Activated CD4-positive, alpha-beta T cell treated with anti-CD3 and anti-CD28 coated beads, Interleukin-2, amount 50 U/mL, for 48 hours (primary cell): Measurements from ENCODE around the gene HOXA9.

Source experiments
- DNase-seq, 2 experiments: peaks; one replicate each; pipeline ENCODE4 v3.0.0-alpha.2; 2020

HOXA9 gene

DNA sequence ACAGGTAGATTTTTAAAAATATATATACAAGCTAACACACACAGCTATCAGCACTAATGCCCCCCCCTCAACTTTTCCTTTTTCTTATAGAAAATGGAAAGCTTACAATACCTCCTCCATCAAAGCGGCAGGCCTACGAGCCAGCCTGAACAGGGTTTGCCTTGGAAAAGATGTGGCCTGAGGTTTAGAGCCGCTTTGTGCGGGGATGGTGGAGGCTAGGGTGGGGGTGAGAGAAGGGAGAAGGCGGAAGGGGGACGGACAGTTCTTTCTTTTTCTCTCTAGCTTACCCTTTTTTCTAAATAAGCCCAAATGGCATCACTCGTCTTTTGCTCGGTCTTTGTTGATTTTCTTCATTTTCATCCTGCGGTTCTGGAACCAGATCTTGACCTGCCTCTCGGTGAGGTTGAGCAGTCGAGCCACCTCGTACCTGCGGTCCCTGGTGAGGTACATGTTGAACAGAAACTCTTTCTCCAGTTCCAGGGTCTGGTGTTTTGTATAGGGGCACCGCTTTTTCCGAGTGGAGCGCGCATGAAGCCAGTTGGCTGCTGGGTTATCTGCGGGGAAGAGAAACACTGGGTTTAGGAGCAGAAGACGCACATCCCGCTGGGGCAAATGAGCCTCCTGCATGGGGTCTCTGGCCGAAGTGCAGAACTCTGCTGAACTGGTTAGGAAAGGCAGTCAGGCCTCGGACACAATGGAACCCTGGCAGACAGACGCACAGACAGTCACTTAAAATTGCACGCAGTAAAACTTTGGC lies 1.9 kb downstream of the HOXA9 start:
- no peak for DNase-seq

GRCh38 chr7:27162561-27163287 lies 2.6 kb downstream of the HOXA9 start:
- no peak for DNase-seq

DNA sequence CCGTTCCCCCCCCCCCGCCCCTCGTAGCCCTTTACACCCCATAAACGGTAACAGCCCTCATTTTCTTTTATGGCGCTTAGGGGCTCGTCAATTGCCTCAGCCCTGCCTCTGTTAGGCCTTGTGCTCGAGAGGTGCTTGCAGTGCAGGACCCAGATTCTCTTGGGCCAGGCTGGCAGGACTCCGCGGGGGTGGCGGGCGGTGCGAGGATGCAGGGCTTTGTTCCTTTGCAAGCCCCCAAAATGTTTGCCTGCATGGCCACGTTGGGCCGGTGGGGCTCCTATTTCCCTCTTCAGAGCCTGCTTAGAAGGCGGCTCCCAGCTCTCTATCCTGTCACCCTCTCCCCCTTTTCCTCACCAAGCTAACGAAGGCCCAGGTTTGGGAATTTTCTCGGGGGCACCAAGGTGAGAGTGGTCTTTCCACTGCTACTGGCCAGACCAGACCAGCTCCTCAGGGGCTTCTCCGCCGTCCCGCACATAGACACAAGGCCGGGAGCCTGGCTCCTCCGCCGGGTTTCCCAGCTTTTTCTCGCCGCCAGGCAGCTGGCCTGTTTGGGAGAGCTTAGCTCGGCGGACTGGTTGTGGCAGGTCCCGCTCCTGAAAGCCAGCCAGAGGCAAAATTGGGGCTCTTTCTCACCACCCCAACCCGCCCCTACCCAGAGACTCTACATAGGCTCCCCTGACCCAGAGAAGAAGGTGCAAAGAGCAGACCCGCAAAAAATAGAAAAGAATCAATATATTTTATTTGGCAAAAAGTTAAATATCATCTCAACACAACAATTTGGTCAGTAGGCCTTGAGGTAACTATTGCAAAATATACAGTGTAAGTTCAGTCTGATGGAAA lies 3.4 kb downstream of the HOXA9 start:
- no peak for DNase-seq

DNA sequence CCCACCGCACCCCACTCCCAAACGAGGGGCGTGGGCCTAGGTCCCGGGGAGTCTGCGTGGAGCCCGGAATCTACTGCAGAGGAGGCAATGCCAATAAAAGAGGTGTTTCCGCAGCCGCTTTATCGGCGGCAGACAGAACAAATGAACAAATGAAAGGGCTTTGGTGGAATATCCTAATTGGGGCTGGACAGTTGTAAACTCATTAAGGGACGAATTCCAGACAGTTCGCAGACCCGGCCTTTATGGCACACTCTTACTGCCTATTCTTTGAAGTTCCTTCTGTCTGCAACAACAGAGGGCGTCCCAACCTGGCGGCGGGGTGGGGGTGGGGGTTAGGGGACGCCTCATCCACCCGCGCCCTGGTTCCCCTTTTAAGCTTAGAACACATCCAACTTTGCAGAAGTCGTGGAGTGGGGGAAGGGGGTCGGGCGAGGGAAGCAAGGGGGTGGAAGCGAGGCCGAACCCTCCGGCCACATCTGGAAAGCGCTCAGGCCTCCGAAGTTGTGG lies 4.1 kb downstream of the HOXA9 start:
- no peak for DNase-seq

DNA sequence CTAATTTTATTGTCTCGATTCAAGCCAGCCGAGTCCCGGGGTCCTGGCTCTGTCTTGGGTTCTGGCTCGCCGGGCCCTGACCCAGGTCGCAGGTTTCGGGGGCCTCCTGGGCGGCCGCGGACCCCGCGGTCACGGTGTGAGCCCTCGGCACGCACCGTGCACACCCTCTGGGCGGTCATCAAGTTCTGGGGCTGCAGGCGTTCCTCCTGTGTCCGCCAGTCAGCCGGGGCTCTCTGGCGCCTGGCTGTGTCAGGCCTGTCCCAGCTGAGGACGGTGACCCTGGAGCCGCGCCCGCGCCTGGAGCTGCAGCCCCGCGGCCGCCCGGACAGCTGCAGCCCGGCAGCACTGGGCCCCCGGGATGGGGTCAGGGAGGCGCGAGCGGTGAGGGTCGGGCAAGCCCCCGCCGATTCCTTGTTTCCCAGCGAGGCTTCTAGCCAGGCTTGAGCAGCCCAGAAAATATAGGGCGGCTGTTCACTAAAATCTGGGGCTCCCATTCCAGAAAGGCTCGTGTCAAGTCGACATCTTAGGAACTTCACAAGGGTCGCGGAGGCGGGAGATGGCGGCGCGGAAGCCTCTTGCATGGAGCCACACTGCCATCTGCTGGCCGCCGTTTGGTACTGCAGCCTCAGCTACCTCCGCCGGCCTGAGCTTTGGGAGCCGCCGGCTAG lies 4.7 kb downstream of the HOXA9 start:
- DNase-seq: peak; percentile 88

GRCh38 chr7:27160145-27160545 lies 5.2 kb downstream of the HOXA9 start:
- no peak for DNase-seq

DNA sequence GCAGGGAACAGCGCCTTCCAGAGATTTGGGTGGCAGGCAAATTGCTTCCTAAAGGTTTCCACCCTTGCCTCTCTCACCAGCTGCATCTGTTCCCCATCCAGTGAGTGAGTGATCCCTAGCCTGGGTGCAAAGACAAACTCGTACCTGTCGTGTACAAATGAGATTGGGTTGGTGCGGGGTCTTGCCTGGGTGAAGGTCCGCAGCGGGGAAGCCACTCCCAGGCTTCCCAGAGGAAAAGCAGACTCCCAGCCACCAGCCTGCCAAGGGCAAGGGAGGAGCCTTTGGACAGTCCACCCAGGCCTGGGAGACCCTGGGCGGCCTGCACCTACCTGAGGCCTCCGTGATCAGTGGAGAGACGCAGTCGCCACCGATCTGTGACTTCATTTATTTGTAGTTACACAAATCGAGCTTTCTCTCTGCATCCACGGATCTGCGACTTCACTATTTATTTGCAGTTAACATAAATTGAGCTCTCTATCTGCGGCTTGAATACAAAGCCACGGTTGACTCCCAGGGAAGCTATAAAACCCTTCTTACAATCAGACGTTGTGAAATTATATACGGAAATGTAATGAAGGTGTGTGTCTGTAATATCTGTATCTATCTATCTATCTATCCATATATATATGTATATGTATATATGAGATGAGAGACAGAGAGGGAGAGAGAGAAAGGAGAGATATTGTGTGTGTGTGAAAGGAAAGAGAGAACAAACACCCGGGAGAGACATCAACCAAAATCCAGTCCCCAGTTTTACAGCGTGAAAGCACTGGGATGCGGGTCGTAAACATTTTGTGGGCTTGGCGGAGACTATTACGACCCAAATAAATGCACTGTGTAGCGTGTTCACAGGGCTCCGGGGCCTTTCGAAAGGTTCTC lies 5.8 kb downstream of the HOXA9 start:
- no peak for DNase-seq

DNA sequence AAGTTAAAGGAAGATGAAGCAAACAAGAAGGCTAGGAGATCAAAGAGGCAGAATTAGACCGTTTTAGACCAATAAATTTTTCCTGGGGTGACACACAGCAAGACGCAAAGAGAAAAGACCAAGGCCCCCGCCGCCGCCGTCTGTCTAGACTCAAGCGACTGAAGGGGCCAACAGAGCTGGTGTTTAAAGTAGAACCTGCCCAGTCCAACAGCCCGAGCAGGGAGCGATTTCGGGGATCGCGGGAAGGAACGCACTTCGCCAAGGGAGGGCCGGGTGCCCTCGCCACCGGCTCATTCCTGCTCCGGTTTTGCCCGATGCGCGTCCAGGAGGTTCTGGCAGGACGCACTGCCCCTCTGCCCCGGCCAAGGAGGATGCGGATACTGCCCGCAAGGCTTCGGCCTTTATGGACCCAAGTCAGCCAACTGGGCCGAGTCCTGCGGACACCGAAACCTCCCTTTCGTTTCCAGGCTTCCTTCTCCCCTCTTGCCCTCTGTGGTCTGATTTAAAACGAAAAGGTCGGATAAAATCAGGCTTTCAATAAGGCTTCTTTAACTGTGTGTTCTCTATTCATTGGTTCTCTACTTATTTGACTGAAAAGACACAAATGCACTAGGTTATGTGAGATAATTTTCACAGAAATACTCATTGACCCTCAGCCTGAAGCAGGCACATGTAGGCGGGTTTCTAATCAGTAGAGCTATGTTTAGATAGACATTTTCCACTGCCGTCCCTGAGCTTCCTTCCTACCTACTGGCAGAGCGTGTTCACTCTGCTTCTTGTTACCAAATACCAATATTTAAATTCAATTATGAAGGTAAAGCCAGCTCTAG lies 6.7 kb downstream of the HOXA9 start:
- DNase-seq: no peak

GRCh38 chr7:27157702-27158431 lies 7.5 kb downstream of the HOXA9 start:
- DNase-seq: no peak

GRCh38 chr7:27156916-27157701 lies 8.2 kb downstream of the HOXA9 start:
- DNase-seq: no peak

DNA sequence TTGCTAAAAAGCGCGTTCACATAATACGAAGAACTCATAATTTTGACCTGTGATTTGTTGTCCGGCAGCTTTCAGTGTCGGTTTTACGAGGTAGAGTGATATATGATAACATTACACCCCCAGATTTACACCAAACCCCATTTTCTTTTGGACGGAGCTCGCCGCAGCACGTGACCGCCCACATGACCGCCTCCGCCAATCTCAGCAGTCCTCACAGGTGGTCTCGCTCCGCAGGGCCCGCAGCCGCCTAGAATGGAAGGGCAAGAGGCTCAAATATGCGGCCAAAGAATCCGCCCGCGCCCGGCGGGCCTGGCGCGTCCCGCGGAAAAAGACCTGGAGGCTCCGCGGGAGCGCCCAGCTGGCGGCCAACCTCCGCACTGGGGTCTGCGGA lies 8.8 kb downstream of the HOXA9 start, which contains the start of gene HOXA7:
HOXA7 (minus strand) TSS at position 168 of the 391 bp plus-strand sequence; CDS start at position 38, 130 bp downstream.
- no peak for DNase-seq

DNA sequence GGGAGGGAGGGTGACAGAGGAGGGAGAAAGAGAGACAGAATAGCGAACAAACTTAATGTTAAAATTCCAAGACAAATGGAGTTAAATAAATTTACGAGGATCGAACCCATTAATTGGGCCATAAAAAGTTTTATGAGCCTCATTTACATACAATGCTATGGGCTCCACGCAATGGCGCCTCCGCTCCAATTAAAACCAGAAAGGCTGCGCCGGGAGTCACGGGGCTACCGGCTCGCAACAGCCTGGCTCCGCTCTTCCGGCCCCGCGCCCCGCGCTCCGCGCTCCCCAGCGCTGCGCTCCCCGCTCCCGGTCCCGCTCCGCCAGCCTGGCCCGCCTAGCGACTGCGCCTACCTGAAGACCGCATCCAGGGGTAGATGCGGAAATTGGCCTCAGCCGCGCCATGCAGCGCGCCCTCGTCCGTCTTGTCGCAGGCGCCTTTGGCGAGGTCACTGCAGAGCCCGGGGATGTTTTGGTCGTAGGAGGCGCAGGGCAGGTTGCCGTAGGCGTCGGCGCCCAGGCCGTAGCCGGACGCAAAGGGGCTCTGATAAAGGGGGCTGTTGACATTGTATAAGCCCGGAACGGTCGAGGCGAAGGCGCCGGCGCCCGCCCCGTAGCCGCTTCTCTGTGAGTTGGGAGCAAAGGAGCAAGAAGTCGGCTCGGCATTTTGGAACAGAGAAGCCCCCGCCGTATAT lies 9.4 kb downstream of the HOXA9 start:
- DNase-seq: no peak

DNA sequence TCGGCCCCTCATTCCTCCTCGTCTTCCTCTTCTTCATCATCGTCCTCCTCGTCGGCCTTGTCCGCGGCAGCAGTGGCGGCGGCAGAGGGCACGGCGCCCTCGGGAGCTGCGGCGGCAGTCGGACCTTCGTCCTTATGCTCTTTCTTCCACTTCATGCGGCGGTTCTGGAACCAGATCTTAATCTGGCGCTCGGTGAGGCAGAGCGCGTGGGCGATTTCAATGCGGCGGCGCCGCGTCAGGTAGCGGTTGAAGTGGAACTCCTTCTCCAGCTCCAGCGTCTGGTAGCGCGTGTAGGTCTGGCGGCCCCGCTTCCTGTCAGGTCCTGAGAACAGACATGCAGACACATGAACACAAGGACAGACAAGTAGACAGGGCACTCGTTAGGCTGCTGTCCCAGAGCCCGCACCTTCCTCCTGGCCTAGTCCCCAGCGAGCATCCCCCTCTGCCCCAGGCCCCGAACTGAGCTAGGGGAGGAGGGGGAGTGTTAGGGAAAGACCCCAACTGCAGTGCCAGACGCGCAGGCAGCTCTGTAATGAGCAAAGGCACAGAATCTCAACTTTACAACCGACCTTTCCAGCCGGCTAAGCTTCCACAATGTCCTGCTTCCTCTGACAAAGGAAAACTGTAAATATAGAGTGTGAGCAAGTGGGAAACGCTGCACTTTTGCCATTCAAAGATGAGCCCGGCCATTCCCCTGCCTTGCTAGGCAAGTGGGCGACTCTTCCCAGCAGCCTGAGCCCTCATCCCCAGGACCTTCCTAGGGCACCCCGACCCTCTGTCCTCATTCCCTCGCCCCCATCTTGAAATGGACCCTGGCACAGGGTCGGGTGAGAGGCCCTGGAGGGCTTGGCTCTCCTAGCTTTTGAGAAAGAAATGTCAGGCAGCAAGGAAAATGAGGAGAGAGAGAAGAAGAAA lies 10.2 kb downstream of the HOXA9 start:
- peak in 1 of 2 experiments; percentile 49 for DNase-seq

- no peak for DNase-seq
Measured at GRCh38 chr7:27154369-27154768, 11.0 kb downstream of the HOXA9 start.

DNA sequence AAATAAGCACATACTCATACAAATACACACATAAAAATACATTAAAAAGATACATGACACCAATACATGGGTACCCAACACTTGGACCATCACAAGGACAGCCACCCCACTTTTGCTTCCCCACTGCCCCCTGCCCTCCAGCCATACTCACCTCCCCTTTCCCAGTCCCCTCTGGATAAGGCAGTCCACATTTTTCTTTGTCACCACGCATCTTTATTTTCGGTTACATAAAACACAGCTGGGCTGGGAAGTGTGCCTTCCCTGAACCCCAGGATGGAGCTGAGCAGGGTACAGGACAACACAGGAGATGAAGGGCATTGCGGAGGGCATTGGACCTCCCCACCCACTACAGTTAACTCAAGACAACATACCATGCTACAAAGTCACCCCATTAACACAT lies 11.8 kb downstream of the HOXA9 start:
- no peak for DNase-seq

DNA sequence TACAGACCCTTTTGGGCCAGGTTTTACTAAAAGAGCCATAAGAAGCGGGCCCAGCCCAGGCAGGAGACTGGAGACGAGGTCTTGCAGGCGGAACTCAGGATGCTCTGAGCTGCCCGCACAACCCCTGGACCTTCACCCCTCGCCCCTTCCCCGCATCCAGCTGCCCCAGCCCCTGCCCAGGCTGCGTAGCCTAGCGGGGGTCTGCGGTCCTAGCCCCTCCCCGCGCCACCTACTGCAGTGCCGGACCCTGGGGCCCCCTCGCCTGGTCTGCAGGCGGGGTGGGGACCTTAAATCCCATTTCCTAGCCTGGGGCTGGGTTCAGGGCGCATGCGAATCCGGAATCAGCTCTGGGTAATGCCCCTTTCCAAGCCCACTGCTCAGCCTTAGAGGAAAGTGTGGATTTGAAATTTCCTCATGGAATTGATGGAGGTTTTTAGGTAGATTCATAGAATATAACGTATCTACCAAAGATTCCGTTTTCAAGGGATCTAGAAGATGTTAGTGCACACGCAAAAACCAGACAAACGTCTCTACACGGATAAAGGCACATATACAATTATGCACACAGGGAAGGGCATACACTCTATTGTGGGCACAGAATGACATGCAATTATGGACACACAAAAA lies 12.4 kb downstream of the HOXA9 start:
- no peak for DNase-seq
